Naive thymus-derived CD4-positive, alpha-beta T cell (primary cell): Measurements from ENCODE around the gene CCNA1. TPM values are rescaled to one million over a fixed set of nuclear protein-coding genes. Genes with fewer than 3 reads are reported as not detected.

Experiments used
- ATAC-seq: fragments of 150-1000 bp; cut with Tn5 transposase; 2 replicates; pipeline ENCODE4 v1.10.0; 2021; ENCODE audit warnings: mild to moderate bottlenecking, moderate library complexity
- CTCF ChIA-PET: fragments of 350-600 bp; sonication (Branson Sonifier 250); formaldehyde crosslinking; loops from one replicate; lab custom pipeline; 2021; ENCODE audit warnings: antibody characterized with exemption; lab: Charles Lee
- POLR2A ChIA-PET: fragments of 350-600 bp; sonication (Branson Sonifier 250); formaldehyde crosslinking; loops from one replicate; lab custom pipeline; 2021; ENCODE audit warnings: antibody characterized with exemption, inconsistent platforms; lab: Charles Lee
- DNase-seq, 9 donors: peaks; one replicate each; pipeline versions ENCODE4 v3.0.0 to v3.0.0-alpha.2; 2020 to 2022; ENCODE audit warnings: mixed read lengths in 1 of 9
- H3K27ac ChIP-seq: one replicate; pipeline ENCODE4 v1.7.0; 2013; ENCODE audit warnings: mild to moderate bottlenecking, low read depth, low read length, moderate library complexity
- H3K27me3 ChIP-seq, 2 donors: one replicate each; pipeline ENCODE4 v1.7.0; 2013; ENCODE audit warnings: low read length in 2 of 2, mild to moderate bottlenecking in 2 of 2, moderate library complexity in 2 of 2; ENCODE audit not compliant: control insufficient read depth in 2 of 2, insufficient read depth in 2 of 2
- H3K36me3 ChIP-seq, 3 experiments: 1 replicate in 2 of 3; 2 replicates in 1 of 3; pipeline ENCODE4 v1.7.0; 2013; ENCODE audit warnings: low read length in 3 of 3, mild to moderate bottlenecking in 3 of 3, moderate library complexity in 1 of 3; ENCODE audit not compliant: insufficient read depth in 3 of 3, control insufficient read depth in 2 of 3
- H3K4me1 ChIP-seq, 2 donors: one replicate each; pipeline ENCODE4 v1.7.0; 2013; ENCODE audit warnings: low read length in 2 of 2, mild to moderate bottlenecking in 2 of 2, moderate library complexity in 1 of 2; ENCODE audit not compliant: control insufficient read depth in 2 of 2, insufficient read depth in 2 of 2
- H3K4me3 ChIP-seq: 2 replicates; pipeline ENCODE4 v1.7.0; 2013; ENCODE audit warnings: mild to moderate bottlenecking, low read length
- H3K9me3 ChIP-seq, 3 experiments: 1 replicate in 2 of 3; 2 replicates in 1 of 3; pipeline ENCODE4 v1.7.0; 2013; ENCODE audit warnings: low read length in 3 of 3; ENCODE audit not compliant: control insufficient read depth in 2 of 3
- H3K27ac Mint-ChIP-seq, 9 donors: one replicate each; pipeline ENCODE4 v1.8.0; 2020 to 2022; ENCODE audit warnings: mixed read lengths in 9 of 9, mild to moderate bottlenecking in 8 of 9, moderate library complexity in 5 of 9, inconsistent platforms in 2 of 9
- H3K27me3 Mint-ChIP-seq, 5 donors: one replicate each; pipeline ENCODE4 v1.8.0; 2021 to 2022; ENCODE audit warnings: mixed read lengths in 5 of 5, mild to moderate bottlenecking in 1 of 5
- H3K36me3 Mint-ChIP-seq, 5 donors: one replicate each; pipeline ENCODE4 v1.8.0; 2020 to 2022; ENCODE audit warnings: mixed read lengths in 5 of 5, mild to moderate bottlenecking in 3 of 5, inconsistent platforms in 1 of 5
- H3K4me1 Mint-ChIP-seq, 7 donors: one replicate each; pipeline ENCODE4 v1.8.0; 2020 to 2022; ENCODE audit warnings: mixed read lengths in 7 of 7, mild to moderate bottlenecking in 3 of 7, inconsistent platforms in 1 of 7
- H3K4me3 Mint-ChIP-seq, 10 donors: one replicate each; pipeline ENCODE4 v1.8.0; 2020 to 2022; ENCODE audit warnings: mild to moderate bottlenecking in 10 of 10, mixed read lengths in 10 of 10, moderate library complexity in 6 of 10, inconsistent platforms in 2 of 10
- H3K9me3 Mint-ChIP-seq, 11 donors: one replicate each; pipeline ENCODE4 v1.8.0; 2020 to 2022; ENCODE audit warnings: mixed read lengths in 11 of 11, mild to moderate bottlenecking in 4 of 11, inconsistent platforms in 1 of 11, moderate library complexity in 1 of 11
- intact Hi-C, 2 donors: fragments of 100-400 bp; cut with micrococcal nuclease; formaldehyde crosslinking; loops; one replicate each; pipeline ENCODE4 v1.15.1; 2023
- polyA plus RNA-seq, 2 donors: library from polyadenylated mRNA; unstranded; fragments of 300-500 nt; fragmentation: Illumina TruSeq; gene quantifications; one replicate each; pipeline ENCODE4 v1.2.3, GENCODE V29; 2021
- total RNA-seq, 6 experiments: library from RNA in 5 of 6; stranded (reverse) in 5 of 6; gene quantifications; 1 replicate in 5 of 6; 2 replicates in 1 of 6; pipeline ENCODE4 v1.2.3 and lab custom pipeline; 2021 to 2026

CCNA1 gene
- total and polyA plus RNA-seq, 7 experiments from 2014 or later, result 0.22 to 5.0 (median 0.69) TPM; not detected in 4

GRCh38 chr13:36445891-36446351 lies 13.6 kb downstream of the CCNA1 start:
- intact Hi-C loops, result no loop called here
- CTCF ChIA-PET, result no interaction called here
- Histone ChIP-seq H3K4me1 (no peaks in the 10 kb centered on the region), H3K4me3 (no peak overlapping the region), H3K9me3 (no peaks in the 10 kb centered on the region), H3K36me3 (no peaks in the 10 kb centered on the region), H3K27ac (no peak overlapping the region), H3K27me3 (no peaks in the 10 kb centered on the region)
- ATAC-seq (no peak), DNase-seq (no peak)
- POLR2A ChIA-PET, result no interaction called here
- H3K4me1 Mint-ChIP-seq, result peaks cover 0 to 3% (median 0%) of the 10 kb centered on the region in 7 donors
- no peak overlapping the region for H3K4me3 Mint-ChIP-seq
- H3K27me3 Mint-ChIP-seq, result peaks cover 3 to 33% (median 21%) of the 10 kb centered on the region in 5 donors
- no peak overlapping the region for H3K27ac Mint-ChIP-seq
- H3K9me3 Mint-ChIP-seq, result peaks cover 0 to 1% (median 0%) of the 10 kb centered on the region in 11 donors
- peaks cover 0 to 4% (median 0%) of the 10 kb centered on the region in 5 donors for H3K36me3 Mint-ChIP-seq

- DNase-seq (no peak), ATAC-seq (no peak)
- intact Hi-C loops, result no loop called here
- Histone ChIP-seq H3K27me3 (no peaks in the 10 kb centered on the region), H3K9me3 (no peaks in the 10 kb centered on the region), H3K4me1 (no peaks in the 10 kb centered on the region), H3K4me3 (no peak overlapping the region), H3K27ac (no peak overlapping the region), H3K36me3 (no peaks in the 10 kb centered on the region)
- peaks cover 7 to 38% (median 21%) of the 10 kb centered on the region in 5 donors for H3K27me3 Mint-ChIP-seq
- ChIA-PET CTCF (interaction anchor here (0.7 kb wide), 1 partner anchor 1644 kb away, joined by 3 read pairs; no protein-coding TSS in a partner anchor), POLR2A (no interaction called here)
- H3K27ac Mint-ChIP-seq, result no peak overlapping the region
- H3K9me3 Mint-ChIP-seq, result peaks cover 0 to 1% (median 0%) of the 10 kb centered on the region in 11 donors
- peaks cover 0 to 4% (median 0%) of the 10 kb centered on the region in 5 donors for H3K36me3 Mint-ChIP-seq
- H3K4me1 Mint-ChIP-seq, result peaks cover 0 to 7% (median 0%) of the 10 kb centered on the region in 7 donors
- H3K4me3 Mint-ChIP-seq, result no peak overlapping the region
Measured at GRCh38 chr13:36447501-36447900, 15.2 kb downstream of the CCNA1 start.

- peaks cover 0 to 1% (median 0%) of the 10 kb centered on the region in 11 donors for H3K9me3 Mint-ChIP-seq
- no peak overlapping the region for H3K27ac Mint-ChIP-seq
- Histone ChIP-seq H3K36me3 (no peaks in the 10 kb centered on the region), H3K4me1 (no peaks in the 10 kb centered on the region), H3K27ac (no peak overlapping the region), H3K9me3 (no peaks in the 10 kb centered on the region), H3K4me3 (no peak overlapping the region), H3K27me3 (no peaks in the 10 kb centered on the region)
- ATAC-seq, result no peak
- ChIA-PET POLR2A (no interaction called here), CTCF (no interaction called here)
- no peaks in the 10 kb centered on the region for H3K36me3 Mint-ChIP-seq
- peaks cover 12 to 33% (median 23%) of the 10 kb centered on the region in 5 donors for H3K27me3 Mint-ChIP-seq
- H3K4me3 Mint-ChIP-seq, result no peak overlapping the region
- no peak for DNase-seq
- peaks cover 0 to 10% (median 0%) of the 10 kb centered on the region in 7 donors for H3K4me1 Mint-ChIP-seq
- intact Hi-C loops, result no loop called here
Measured at GRCh38 chr13:36450534-36450933, 18.2 kb downstream of the CCNA1 start.

GRCh38 chr13:36453516-36453915 lies 21.2 kb downstream of the CCNA1 start:
- intact Hi-C loops, result no loop called here
- Mint-ChIP-seq H3K27ac (no peak overlapping the region), H3K9me3 (peaks cover 0 to 1% (median 0%) of the 10 kb centered on the region in 11 donors), H3K4me1 (peaks cover 0 to 7% (median 0%) of the 10 kb centered on the region in 7 donors), H3K36me3 (no peaks in the 10 kb centered on the region), H3K4me3 (no peak overlapping the region), H3K27me3 (peaks cover 15 to 27% (median 22%) of the 10 kb centered on the region in 5 donors)
- Histone ChIP-seq H3K4me1 (no peaks in the 10 kb centered on the region), H3K4me3 (no peak overlapping the region), H3K27ac (no peak overlapping the region), H3K9me3 (no peaks in the 10 kb centered on the region), H3K27me3 (no peaks in the 10 kb centered on the region), H3K36me3 (no peaks in the 10 kb centered on the region)
- POLR2A ChIA-PET, result no interaction called here
- CTCF ChIA-PET, result no interaction called here
- DNase-seq, result no peak
- no peak for ATAC-seq

- H3K27ac Mint-ChIP-seq, result no peak overlapping the region
- CTCF ChIA-PET, result no interaction called here
- no peaks in the 10 kb centered on the region for H3K9me3 ChIP-seq
Measured at GRCh38 chr13:36454121-36454520, 21.8 kb downstream of the CCNA1 start.

GRCh38 chr13:36454987-36455386 lies 22.7 kb downstream of the CCNA1 start:
- no peaks in the 10 kb centered on the region for H3K9me3 Mint-ChIP-seq
- ATAC-seq, result no peak
- H3K36me3 Mint-ChIP-seq, result no peaks in the 10 kb centered on the region
- POLR2A ChIA-PET, result no interaction called here
- H3K4me3 ChIP-seq, result no peak overlapping the region
- CTCF ChIA-PET, result no interaction called here
- H3K27me3 ChIP-seq, result no peaks in the 10 kb centered on the region
- no peaks in the 10 kb centered on the region for H3K36me3 ChIP-seq
- H3K27ac Mint-ChIP-seq, result no peak overlapping the region
- peaks cover 11 to 22% (median 17%) of the 10 kb centered on the region in 5 donors for H3K27me3 Mint-ChIP-seq
- peaks cover 0 to 7% (median 0%) of the 10 kb centered on the region in 7 donors for H3K4me1 Mint-ChIP-seq
- no peak overlapping the region for H3K4me3 Mint-ChIP-seq
- intact Hi-C loops, result no loop called here
- H3K4me1 ChIP-seq, result no peaks in the 10 kb centered on the region
- H3K9me3 ChIP-seq, result no peaks in the 10 kb centered on the region
- no peak for DNase-seq
- no peak overlapping the region for H3K27ac ChIP-seq

More at GRCh38 chr13:36454121-36454520, 21.8 kb downstream of the CCNA1 start:
- Mint-ChIP-seq H3K4me1 (peaks cover 0 to 7% (median 0%) of the 10 kb centered on the region in 7 donors), H3K36me3 (no peaks in the 10 kb centered on the region), H3K27me3 (peaks cover 11 to 25% (median 21%) of the 10 kb centered on the region in 5 donors), H3K9me3 (no peaks in the 10 kb centered on the region), H3K4me3 (no peak overlapping the region)
- ATAC-seq (no peak), DNase-seq (no peak)
- H3K4me1 ChIP-seq, result no peaks in the 10 kb centered on the region
- POLR2A ChIA-PET, result no interaction called here
- H3K27ac ChIP-seq, result no peak overlapping the region
- no peaks in the 10 kb centered on the region for H3K36me3 ChIP-seq
- H3K4me3 ChIP-seq, result no peak overlapping the region
- no peaks in the 10 kb centered on the region for H3K27me3 ChIP-seq
- intact Hi-C loops, result no loop called here

GRCh38 chr13:36456577-36456976 lies 24.3 kb downstream of the CCNA1 start:
- ATAC-seq, result no peak
- no peaks in the 10 kb centered on the region for H3K4me1 ChIP-seq
- POLR2A ChIA-PET, result no interaction called here
- intact Hi-C loops, result no loop called here
- H3K36me3 ChIP-seq, result no peaks in the 10 kb centered on the region
- Mint-ChIP-seq H3K4me3 (no peak overlapping the region), H3K9me3 (no peaks in the 10 kb centered on the region), H3K36me3 (no peaks in the 10 kb centered on the region), H3K27me3 (peaks cover 6 to 20% (median 9%) of the 10 kb centered on the region in 5 donors), H3K4me1 (peaks cover 0 to 6% (median 0%) of the 10 kb centered on the region in 7 donors), H3K27ac (no peak overlapping the region)
- H3K4me3 ChIP-seq, result no peak overlapping the region
- DNase-seq, result no peak
- H3K9me3 ChIP-seq, result no peaks in the 10 kb centered on the region
- CTCF ChIA-PET, result no interaction called here
- no peak overlapping the region for H3K27ac ChIP-seq
- no peaks in the 10 kb centered on the region for H3K27me3 ChIP-seq
